ENCODE data around the gene PRSS50. TPM values are rescaled to one million over a fixed set of nuclear protein-coding genes. Genes with fewer than 3 reads are reported as not detected.

PRSS50 gene
- total RNA-seq, 1 experiment from 2014 or later, result 0.70 TPM

GRCh38 chr3:46664971-46665762 is 52.5 kb downstream of the PRSS50 start (continued):
- TF ChIP-seq ZMAT4 (CRISPR knock-in tag; IDR thresholded peaks at IDR 0.05), result no peak
- no peak for TF ChIP-seq NFE2L1 (CRISPR knock-in tag; IDR thresholded peaks at IDR 0.05)

GRCh38 chr3:46664188-46664970 is 53.3 kb downstream of the PRSS50 start:
- Mint-ChIP-seq H3K4me1 (peaks cover 47% of the 10 kb centered on the region), H3K9me3 (no peaks in the 10 kb centered on the region), H3K36me3 (no peaks in the 10 kb centered on the region), H3K27me3 (ENCODE audit: low read depth) (no peaks in the 10 kb centered on the region; the same call in 1 of the 2 replicates), H3K27ac (no peak overlapping the region), H3K4me3 (no peak overlapping the region)
- ChIA-PET CTCF (interaction anchor here (0.5 to 5.5 kb wide), 34 partner anchors 9 to 335 kb away, joined by 3 to 33 read pairs (median 4); partner anchors contain the start of genes ALS2CL and PRSS50), POLR2A (no interaction called here)
- ATAC-seq (no peak), DNase-seq (ENCODE audit: low spot score) (no peak)
- TF ChIP-seq USF2 (CRISPR knock-in tag; IDR thresholded peaks at IDR 0.05) (no peak), ZNF263 (CRISPR knock-in tag; IDR thresholded peaks at IDR 0.05; ENCODE audit: low read depth) (no peak), E2F5 (CRISPR knock-in tag; IDR thresholded peaks at IDR 0.05) (no peak), EMX1 (CRISPR knock-in tag; IDR thresholded peaks at IDR 0.05) (no peak), NFATC4 (CRISPR knock-in tag; IDR thresholded peaks at IDR 0.05) (no peak), ZNF532 (CRISPR knock-in tag; IDR thresholded peaks at IDR 0.05; ENCODE audit: borderline replicate concordance) (no peak)

GRCh38 chr3:46663591-46664135 is 54.0 kb downstream of the PRSS50 start:
- H3K36me3 Mint-ChIP-seq, result no peaks in the 10 kb centered on the region
- H3K27ac Mint-ChIP-seq, result no peak overlapping the region; the same call in 1 of the 2 replicates
- CTCF ChIA-PET, result interaction anchor here (0.5 to 5.5 kb wide), 35 partner anchors 9 to 336 kb away, joined by 3 to 33 read pairs (median 4); partner anchors contain the start of genes ALS2CL and PRSS50
- peak; percentile 58 for DNase-seq (ENCODE audit: low spot score)
- no peaks in the 10 kb centered on the region; the same call in 1 of the 2 replicates for H3K27me3 Mint-ChIP-seq (ENCODE audit: low read depth)
- no peak overlapping the region for H3K4me3 Mint-ChIP-seq
- H3K9me3 Mint-ChIP-seq, result no peaks in the 10 kb centered on the region
- H3K4me1 Mint-ChIP-seq, result peaks cover 54% of the 10 kb centered on the region
- ATAC-seq, result peak; percentile 37
- TF ChIP-seq ZNF317 (CRISPR knock-in tag; IDR thresholded peaks at IDR 0.05; ENCODE audit: borderline replicate concordance, low read depth) (no peak), STAT6 (CRISPR knock-in tag; conservative IDR thresholded peaks at IDR 0.05; ENCODE audit: low read depth) (no peak), SP1 (CRISPR knock-in tag; conservative IDR thresholded peaks at IDR 0.05) (no peak), ZNF425 (CRISPR knock-in tag; conservative IDR thresholded peaks at IDR 0.05) (no peak), AFF4 (CRISPR knock-in tag; IDR thresholded peaks at IDR 0.05; ENCODE audit: borderline replicate concordance) (no peak)
- POLR2A ChIA-PET, result no interaction called here
